GM18502 (cell line): ENCODE measurements around the gene FLRT1.

Experiments used
- ATAC-seq: cut with Tn5 transposase; IDR thresholded peaks from one replicate; pipeline ENCODE4 v1.9.1; 2021; ENCODE audit warnings: mild to moderate bottlenecking; ENCODE audit not compliant: unreplicated experiment, poor library complexity

FLRT1 gene

GRCh38 chr11:64081745-64082442 lies 46.2 kb downstream of the FLRT1 start:
- ATAC-seq = no peak

DNA sequence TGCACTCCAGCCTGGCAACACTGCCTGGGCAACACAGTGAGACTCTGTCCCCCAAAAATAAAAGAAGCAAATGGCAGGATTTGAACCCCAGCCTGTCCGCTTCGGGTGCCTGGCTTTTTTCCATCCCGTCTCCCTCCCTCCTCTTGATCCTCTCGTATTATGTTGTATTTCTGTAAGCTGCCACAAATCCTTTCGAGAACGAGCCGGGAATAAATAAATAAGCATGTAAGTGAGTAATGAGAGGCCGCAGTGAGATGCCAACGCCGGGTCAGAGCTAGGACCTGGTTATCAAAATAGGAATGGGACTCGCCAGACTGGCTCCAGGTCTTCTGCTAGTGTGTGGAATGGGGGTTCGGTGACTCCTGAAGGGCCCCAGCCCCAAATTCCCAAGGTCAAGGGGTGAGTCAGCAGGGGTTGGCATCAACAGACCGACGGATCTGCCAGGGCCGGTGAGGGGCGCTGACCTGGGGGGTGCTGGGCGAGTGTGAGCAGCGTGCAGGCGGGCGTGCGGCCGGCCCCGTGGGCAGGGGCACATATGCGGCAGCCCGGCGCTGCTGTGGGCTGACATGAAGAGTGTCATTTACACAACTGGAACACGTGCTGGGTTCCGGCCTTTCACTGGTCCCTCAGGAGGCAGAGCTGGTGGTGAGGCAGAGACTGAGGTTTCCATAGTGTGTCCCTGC lies 47.8 kb downstream of the FLRT1 start:
- ATAC-seq = no peak

GRCh38 chr11:64084146-64084950 lies 48.6 kb downstream of the FLRT1 start:
- no peak for ATAC-seq

DNA sequence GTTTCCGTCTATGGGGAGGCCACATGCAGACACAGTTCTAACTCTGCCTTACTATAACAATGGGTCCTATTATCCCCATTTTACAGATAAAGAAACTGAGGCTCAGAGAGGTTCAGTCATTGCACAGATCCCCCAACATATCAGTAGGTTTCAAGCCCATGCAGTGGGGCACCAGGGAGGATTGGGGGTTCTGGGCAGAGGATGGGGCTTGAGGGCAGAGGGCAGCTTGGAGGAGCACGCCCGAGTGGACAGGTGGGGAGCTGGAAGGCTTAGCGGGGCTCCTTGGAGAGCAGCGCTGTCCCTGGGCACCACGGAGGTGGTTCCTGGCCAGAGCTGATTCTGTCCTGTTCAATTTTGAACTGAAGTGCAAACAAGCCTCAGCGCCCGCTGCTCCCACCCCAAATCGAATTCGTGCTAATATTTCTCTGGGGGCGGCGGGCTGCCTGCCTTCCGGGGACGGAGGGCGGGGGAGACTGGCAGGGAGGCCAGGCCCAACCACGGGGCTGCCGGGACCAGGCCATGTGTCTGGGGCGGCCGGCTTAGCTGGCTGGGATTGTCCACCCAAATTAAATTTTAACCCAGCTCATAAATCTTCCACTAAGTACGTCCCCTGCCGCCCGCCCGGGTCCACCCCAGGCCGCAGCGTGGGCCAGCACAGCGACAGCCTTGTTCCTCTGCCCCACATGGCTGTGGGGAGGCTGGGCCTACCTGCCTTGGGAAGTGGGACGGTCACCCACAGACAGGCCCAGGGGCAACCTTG lies 49.4 kb downstream of the FLRT1 start:
- ATAC-seq = no peak
